ENCODE results near the gene ATXN7L2. TPM values are rescaled to one million over a fixed set of nuclear protein-coding genes. Genes with fewer than 3 reads are reported as not detected.

The ATXN7L2 gene
- total RNA-seq, 1 experiment from 2014 or later: 17.3 TPM

DNA sequence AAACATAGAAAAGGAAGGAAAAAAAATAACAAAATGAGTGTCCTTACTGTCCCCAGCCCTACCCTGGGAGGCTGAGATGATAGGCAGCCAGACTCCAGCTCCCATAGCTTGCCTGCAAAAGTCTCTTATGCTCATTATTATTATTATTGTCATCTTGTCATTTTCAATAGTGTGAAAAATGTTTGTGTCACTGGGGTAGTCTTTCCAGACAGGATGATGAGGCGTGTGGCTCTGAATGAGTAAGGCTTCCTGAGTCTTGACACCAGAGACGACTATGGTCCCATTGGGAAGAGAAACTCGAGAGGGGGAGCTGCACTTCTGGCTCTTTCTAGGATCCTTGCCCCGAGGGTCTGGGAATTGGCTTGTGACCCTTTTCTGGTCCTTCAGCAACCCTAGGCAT, 9.1 kb downstream of the ATXN7L2 start:
- no peak overlapping the region for H2AFZ ChIP-seq (ENCODE audit: low read length)
- H3K56ac ChIP-seq (ENCODE audit: insufficient read length, low read depth, low read length): no peak overlapping the region
- no peaks in the 10 kb centered on the region for H3K79me1 ChIP-seq (ENCODE audit: insufficient read depth, low read depth, low read length, poor library complexity, severe bottlenecking)
- no peak overlapping the region for H2BK5ac ChIP-seq (ENCODE audit: insufficient read length, low read length)
- H2BK15ac ChIP-seq (ENCODE audit: low read depth, low read length): no peak overlapping the region
- no peak overlapping the region for H3T11ph ChIP-seq (ENCODE audit: low read length)
- no peak for TF ChIP-seq CTCF (conservative IDR thresholded peaks at IDR 0.05)
- no peak overlapping the region for H2BK12ac ChIP-seq (ENCODE audit: insufficient read length, low read depth, low read length)
- no peak overlapping the region for H3K14ac ChIP-seq (ENCODE audit: insufficient read depth, low read length)
- H3K36me3 Mint-ChIP-seq (ENCODE audit: insufficient read depth in 1 of 3, low read depth in 3 of 3): peaks cover 0 to 44% (median 5%) of the 10 kb centered on the region in 3 experiments; a peak in 3 of 7 replicates
- no peaks in the 10 kb centered on the region for H3K9me3 ChIP-seq (ENCODE audit: control insufficient read depth, low read depth, low read length)
- H2AK5ac ChIP-seq (ENCODE audit: insufficient read length, low read length): no peak overlapping the region
- no peak overlapping the region for H2BK120ac ChIP-seq (ENCODE audit: low read depth, low read length, poor library complexity, severe bottlenecking)
- no peak overlapping the region for H3K27ac ChIP-seq (ENCODE audit: insufficient read length, low read depth, low read length)
- no peaks in the 10 kb centered on the region for H3K23me2 ChIP-seq (ENCODE audit: insufficient read length, low read depth, low read length, poor library complexity, severe bottlenecking)
- H3K27me3 ChIP-seq (ENCODE audit: insufficient read depth, low read length): no peaks in the 10 kb centered on the region
- WGBS (ENCODE audit: extremely low coverage, insufficient read length, low lambda C conversion rate): no CpG with 5 or more reads among the region's 4 CpGs
- no peaks in the 10 kb centered on the region for H3K4me1 ChIP-seq (ENCODE audit: insufficient read depth, low read length)
- no peak overlapping the region for H4K5ac ChIP-seq (ENCODE audit: insufficient read length, low read depth, low read length)
- no peaks in the 10 kb centered on the region for H4K20me1 ChIP-seq (ENCODE audit: control insufficient read depth, insufficient read depth, insufficient read length)
- no peak overlapping the region for H3K27ac Mint-ChIP-seq
- no peak overlapping the region for H4K8ac ChIP-seq (replicated peaks; ENCODE audit: insufficient read length, low read depth, low read length)
- H3K79me2 ChIP-seq (ENCODE audit: insufficient read depth, low read length): no peaks in the 10 kb centered on the region
- H3K9me3 Mint-ChIP-seq: no peaks in the 10 kb centered on the region
- no peak overlapping the region for H3K23ac ChIP-seq (ENCODE audit: insufficient read length, low read depth, low read length)
- no peak overlapping the region for H3K18ac ChIP-seq (ENCODE audit: insufficient read length, low read depth, low read length)
- H3K4me2 ChIP-seq (ENCODE audit: insufficient read depth, insufficient read length, low read length): no peak overlapping the region
- H3K4me1 Mint-ChIP-seq: peaks cover 6 to 9% of the 10 kb centered on the region in 2 experiments
- peak overlapping the region in 1 of 2 experiments; percentile 28; a peak in 2 of 5 replicates for H3K4me3 Mint-ChIP-seq
- DNase-seq: no peak
- H3K4ac ChIP-seq (ENCODE audit: low read depth, low read length): no peak overlapping the region
- no peaks in the 10 kb centered on the region for H3K27me3 Mint-ChIP-seq (ENCODE audit: low read depth)
- no peak overlapping the region for H3K9ac ChIP-seq (ENCODE audit: extremely low read depth, insufficient read length, low read length)
- no peak overlapping the region for H4K91ac ChIP-seq (ENCODE audit: insufficient read length, low read depth, low read length)
- H2BK20ac ChIP-seq (ENCODE audit: low read depth, low read length, poor library complexity, severe bottlenecking): no peak overlapping the region

All from H9 (cell line).